NCI-H2081 treated with DMSO at 0.1 percent for 48 hours (cell line): Measurements from ENCODE around the gene SIRT1.
"Not testable (repeated sequence)": the region's sequence is repeated elsewhere in the genome, so short reads cannot be mapped to it uniquely, and the experiment has no call there.

Experiments
- DNase-seq: peaks from one replicate; lab custom pipeline; 2025; lab: John Stamatoyannopoulos, UW

Gene SIRT1

GRCh38 chr10:67965456-67965855 lies 81.0 kb downstream of the SIRT1 start:
- DNase-seq: no peak

- DNase-seq: not testable (repeated sequence)
Measured at GRCh38 chr10:67966035-67966434, 81.6 kb downstream of the SIRT1 start.
